ENCODE results near the gene ARID1B.

DNA sequence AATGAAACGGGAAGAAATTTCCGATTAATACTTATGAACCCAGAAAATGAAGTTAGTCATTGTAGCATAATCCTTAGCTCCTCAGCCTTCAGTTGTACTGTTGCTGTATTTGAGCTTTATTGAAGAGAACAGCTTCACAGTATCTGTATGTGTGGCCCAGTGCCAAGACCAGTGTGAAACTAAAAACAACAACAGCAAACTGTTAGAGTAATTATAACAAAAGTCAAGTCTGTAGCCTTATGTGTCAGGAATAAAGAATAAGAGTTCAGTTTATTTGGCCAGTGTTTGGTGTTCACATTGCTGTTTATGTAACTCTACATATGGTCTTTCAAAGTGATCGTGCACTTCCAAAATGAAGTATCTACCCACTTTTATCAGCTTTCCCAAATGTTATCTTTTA lies 70.9 kb downstream of the ARID1B start:
- TF ChIP-seq, protein P1, sequence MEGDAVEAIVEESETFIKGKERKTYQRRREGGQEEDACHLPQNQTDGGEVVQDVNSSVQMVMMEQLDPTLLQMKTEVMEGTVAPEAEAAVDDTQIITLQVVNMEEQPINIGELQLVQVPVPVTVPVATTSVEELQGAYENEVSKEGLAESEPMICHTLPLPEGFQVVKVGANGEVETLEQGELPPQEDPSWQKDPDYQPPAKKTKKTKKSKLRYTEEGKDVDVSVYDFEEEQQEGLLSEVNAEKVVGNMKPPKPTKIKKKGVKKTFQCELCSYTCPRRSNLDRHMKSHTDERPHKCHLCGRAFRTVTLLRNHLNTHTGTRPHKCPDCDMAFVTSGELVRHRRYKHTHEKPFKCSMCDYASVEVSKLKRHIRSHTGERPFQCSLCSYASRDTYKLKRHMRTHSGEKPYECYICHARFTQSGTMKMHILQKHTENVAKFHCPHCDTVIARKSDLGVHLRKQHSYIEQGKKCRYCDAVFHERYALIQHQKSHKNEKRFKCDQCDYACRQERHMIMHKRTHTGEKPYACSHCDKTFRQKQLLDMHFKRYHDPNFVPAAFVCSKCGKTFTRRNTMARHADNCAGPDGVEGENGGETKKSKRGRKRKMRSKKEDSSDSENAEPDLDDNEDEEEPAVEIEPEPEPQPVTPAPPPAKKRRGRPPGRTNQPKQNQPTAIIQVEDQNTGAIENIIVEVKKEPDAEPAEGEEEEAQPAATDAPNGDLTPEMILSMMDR (IDR thresholded peaks at IDR 0.05): no peak
- no peak for TF ChIP-seq POLR2AphosphoS5 (IDR thresholded peaks at IDR 0.05)
- no peak for TF ChIP-seq EP300 (IDR thresholded peaks at IDR 0.05)
- TF ChIP-seq POLR2A (IDR thresholded peaks at IDR 0.05): no peak
